ENCODE data around the gene RAB11FIP3. TPM values are rescaled to one million over a fixed set of nuclear protein-coding genes. Genes with fewer than 3 reads are reported as not detected.

Gene RAB11FIP3
- total and polyA plus RNA-seq, 8 donors = 6.7 to 102 (median 18.1) TPM

DNA sequence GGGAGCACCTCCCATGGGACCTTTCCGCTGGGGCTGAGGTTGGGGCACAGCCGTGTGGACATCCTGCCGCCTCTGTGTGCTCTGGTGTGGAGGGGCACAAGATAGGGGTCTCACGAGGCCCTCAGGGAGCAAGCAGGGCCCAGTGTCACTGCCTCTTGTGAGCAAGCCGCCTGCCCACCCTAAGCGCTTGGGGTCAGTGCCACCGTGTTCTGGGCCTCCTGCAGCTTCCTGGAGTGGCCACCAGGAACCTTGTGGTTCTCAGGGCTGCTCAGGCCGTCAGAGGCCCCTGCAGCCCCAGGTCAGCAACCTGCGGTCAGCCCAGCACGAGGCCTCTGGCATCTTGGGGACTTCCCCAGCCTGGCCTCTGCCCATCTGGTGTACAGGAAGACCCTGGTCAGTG lies 88.5 kb downstream of the RAB11FIP3 start:
- peaks cover 7 to 68% (median 50%) of the 10 kb centered on the region in 4 donors for H3K36me3 ChIP-seq
- intact Hi-C loops (cut with DNase I; ENCODE audit: low total_unique reads) = no loop called here
- no peak overlapping the region for H3K27ac ChIP-seq

DNA sequence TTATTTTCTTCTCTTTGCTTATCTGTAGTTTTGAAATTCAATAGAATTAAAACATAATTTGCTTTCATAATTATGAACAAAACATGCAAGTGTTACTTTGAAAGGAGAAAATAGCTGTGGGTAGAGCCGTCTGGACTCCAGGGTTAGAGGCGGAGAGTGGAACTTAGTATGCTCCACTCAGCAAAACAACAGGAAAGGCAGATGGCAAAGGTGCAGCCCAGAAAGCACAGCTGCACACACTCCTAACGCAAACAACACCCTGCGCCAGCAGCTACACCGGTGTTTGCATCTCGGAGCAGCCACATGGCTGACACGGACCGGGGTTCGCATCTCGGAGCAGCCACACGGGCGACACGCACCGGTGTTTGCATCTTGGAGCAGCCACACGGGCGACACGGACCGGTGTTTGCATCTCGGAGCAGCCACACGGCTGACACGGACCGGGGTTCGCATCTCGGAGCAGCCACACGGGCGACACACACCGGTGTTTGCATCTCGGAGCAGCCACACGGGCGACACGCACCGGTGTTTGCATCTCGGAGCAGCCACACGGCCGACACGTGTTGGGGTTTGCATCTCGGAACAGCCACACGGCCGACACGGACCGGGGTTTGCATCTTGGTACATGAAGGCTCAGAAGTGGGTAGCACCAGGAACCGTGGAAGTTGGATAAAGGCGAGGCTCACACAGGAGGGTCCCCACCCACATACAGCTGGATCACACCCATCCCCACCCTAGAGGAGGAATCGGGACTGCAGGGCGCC lies 89.9 kb downstream of the RAB11FIP3 start:
- intact Hi-C loops (cut with DNase I; ENCODE audit: low total_unique reads) = no loop called here
- peaks cover 19 to 71% (median 57%) of the 10 kb centered on the region in 4 donors for H3K36me3 ChIP-seq
- no peak overlapping the region for H3K27ac ChIP-seq
- H3K4me1 ChIP-seq = no peaks in the 10 kb centered on the region
- 89 to 93% (median 91%) methylated on average over 29 to 45 of the region's 45 CpGs for WGBS, 5 donors
- DNase-seq = no peak
- TF ChIP-seq EP300 (IDR thresholded peaks at IDR 0.05) = no peak
- TF ChIP-seq POLR2AphosphoS5 (IDR thresholded peaks at IDR 0.05) = no peak
- TF ChIP-seq POLR2A (IDR thresholded peaks at IDR 0.05) = no peak
- no peaks in the 10 kb centered on the region for H3K9me3 ChIP-seq
- no peak overlapping the region for H3K4me3 ChIP-seq
- no peaks in the 10 kb centered on the region for H3K27me3 ChIP-seq

More for the DNA sequence above, 88.5 kb downstream of the RAB11FIP3 start:
- TF ChIP-seq POLR2AphosphoS5 (IDR thresholded peaks at IDR 0.05) = no peak
- no peak for TF ChIP-seq POLR2A (IDR thresholded peaks at IDR 0.05)
- TF ChIP-seq EP300 (IDR thresholded peaks at IDR 0.05) = no peak
- TF ChIP-seq, protein P1, sequence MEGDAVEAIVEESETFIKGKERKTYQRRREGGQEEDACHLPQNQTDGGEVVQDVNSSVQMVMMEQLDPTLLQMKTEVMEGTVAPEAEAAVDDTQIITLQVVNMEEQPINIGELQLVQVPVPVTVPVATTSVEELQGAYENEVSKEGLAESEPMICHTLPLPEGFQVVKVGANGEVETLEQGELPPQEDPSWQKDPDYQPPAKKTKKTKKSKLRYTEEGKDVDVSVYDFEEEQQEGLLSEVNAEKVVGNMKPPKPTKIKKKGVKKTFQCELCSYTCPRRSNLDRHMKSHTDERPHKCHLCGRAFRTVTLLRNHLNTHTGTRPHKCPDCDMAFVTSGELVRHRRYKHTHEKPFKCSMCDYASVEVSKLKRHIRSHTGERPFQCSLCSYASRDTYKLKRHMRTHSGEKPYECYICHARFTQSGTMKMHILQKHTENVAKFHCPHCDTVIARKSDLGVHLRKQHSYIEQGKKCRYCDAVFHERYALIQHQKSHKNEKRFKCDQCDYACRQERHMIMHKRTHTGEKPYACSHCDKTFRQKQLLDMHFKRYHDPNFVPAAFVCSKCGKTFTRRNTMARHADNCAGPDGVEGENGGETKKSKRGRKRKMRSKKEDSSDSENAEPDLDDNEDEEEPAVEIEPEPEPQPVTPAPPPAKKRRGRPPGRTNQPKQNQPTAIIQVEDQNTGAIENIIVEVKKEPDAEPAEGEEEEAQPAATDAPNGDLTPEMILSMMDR (IDR thresholded peaks at IDR 0.05) = no peak
- no peak overlapping the region for H3K4me3 ChIP-seq
- H3K9me3 ChIP-seq = no peaks in the 10 kb centered on the region
- no peaks in the 10 kb centered on the region for H3K4me1 ChIP-seq
- no peak for DNase-seq
- 85 to 96% (median 90%) methylated on average over 8 to 10 of the region's 10 CpGs for WGBS, 5 donors
- H3K27me3 ChIP-seq = no peaks in the 10 kb centered on the region

DNA sequence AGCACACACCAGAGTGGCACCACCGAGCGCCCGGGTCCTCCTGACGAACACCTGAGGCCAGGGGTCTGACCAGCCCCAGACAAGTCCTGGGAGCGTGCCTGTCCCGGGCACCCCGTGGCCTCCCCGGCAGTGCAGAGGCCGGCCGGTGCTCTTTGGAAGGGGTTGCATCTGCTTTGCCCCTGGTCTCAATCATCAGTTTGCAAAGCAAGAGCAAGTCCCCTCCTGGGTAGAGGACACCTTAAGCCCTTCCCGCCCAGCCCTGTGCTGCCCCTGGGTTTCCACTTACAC lies 90.4 kb downstream of the RAB11FIP3 start:
- Histone ChIP-seq H3K9me3 (no peaks in the 10 kb centered on the region), H3K4me3 (no peak overlapping the region), H3K4me1 (no peaks in the 10 kb centered on the region), H3K27ac (no peak overlapping the region), H3K27me3 (no peaks in the 10 kb centered on the region), H3K36me3 (peaks cover 23 to 77% (median 58%) of the 10 kb centered on the region in 4 donors)
- WGBS, 5 donors = 94 to 100% (median 98%) methylated on average over 1 to 11 of the region's 11 CpGs
- intact Hi-C loops (cut with DNase I; ENCODE audit: low total_unique reads) = no loop called here
- no peak for DNase-seq
- no peak for TF ChIP-seq POLR2AphosphoS5 (IDR thresholded peaks at IDR 0.05)
- TF ChIP-seq EP300 (IDR thresholded peaks at IDR 0.05) = no peak
- TF ChIP-seq POLR2A (IDR thresholded peaks at IDR 0.05) = no peak
- TF ChIP-seq, protein P1 (IDR thresholded peaks at IDR 0.05) = no peak

DNA sequence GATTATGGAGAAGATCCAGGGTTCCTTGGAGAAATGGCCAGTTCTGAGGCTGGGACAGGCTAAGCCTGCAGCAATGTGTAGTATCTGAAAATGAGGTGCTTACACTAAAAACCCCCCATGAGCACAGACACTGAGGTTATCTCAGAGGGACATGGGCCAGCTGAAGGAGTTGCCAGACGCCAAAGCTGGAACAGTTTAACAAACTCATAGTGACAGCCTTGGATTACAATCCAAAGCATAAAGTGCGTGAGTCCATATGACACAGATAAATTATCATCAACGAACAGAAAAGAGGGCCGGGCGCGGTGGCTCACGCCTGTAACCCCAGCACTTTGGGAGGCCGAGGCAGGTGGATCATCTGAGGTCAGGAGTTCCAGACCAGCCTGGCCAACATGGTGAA lies 90.9 kb downstream of the RAB11FIP3 start:
- intact Hi-C loops (cut with DNase I; ENCODE audit: low total_unique reads) = no loop called here
- Histone ChIP-seq H3K4me3 (no peak overlapping the region), H3K27me3 (no peaks in the 10 kb centered on the region), H3K4me1 (peaks cover 0 to 2% (median 1%) of the 10 kb centered on the region in 4 donors), H3K27ac (no peak overlapping the region), H3K9me3 (no peaks in the 10 kb centered on the region), H3K36me3 (peaks cover 26 to 78% (median 62%) of the 10 kb centered on the region in 4 donors)
- 89 to 96% (median 95%) methylated on average over 8 of the region's 8 CpGs for WGBS, 5 donors
- no peak for DNase-seq
- TF ChIP-seq POLR2A (IDR thresholded peaks at IDR 0.05) = no peak
- TF ChIP-seq, protein P1 (IDR thresholded peaks at IDR 0.05) = no peak
- no peak for TF ChIP-seq POLR2AphosphoS5 (IDR thresholded peaks at IDR 0.05)
- TF ChIP-seq EP300 (IDR thresholded peaks at IDR 0.05) = no peak

DNA sequence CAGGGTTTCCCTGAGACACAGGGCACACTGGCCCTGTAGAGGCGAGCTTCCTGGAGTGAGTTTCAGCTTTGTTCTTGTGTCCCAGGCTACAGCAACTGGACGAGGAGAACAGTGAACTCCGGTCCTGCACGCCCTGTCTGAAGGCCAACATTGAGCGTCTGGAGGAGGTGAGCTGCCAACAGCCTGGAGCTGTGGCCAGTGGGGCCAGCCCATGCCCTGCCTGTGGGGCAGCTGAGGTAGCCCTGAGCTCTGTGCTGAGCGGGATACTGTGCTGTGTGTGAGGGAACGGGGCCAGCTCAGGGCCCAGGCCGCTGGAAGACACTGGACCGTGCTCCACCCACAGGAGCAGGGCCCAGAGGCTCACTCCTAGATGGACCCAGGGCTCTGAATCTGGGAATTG lies 93.4 kb downstream of the RAB11FIP3 start:
- WGBS, 5 donors = 81 to 88% (median 84%) methylated on average over 8 to 9 of the region's 9 CpGs
- H3K27me3 ChIP-seq = no peaks in the 10 kb centered on the region
- intact Hi-C loops (cut with DNase I; ENCODE audit: low total_unique reads) = no loop called here
- no peaks in the 10 kb centered on the region for H3K9me3 ChIP-seq
- H3K36me3 ChIP-seq = peaks cover 26 to 66% (median 59%) of the 10 kb centered on the region in 4 donors
- TF ChIP-seq, protein P1 (IDR thresholded peaks at IDR 0.05) = no peak
- no peak for TF ChIP-seq POLR2A (IDR thresholded peaks at IDR 0.05)
- no peak for TF ChIP-seq EP300 (IDR thresholded peaks at IDR 0.05)
- TF ChIP-seq POLR2AphosphoS5 (IDR thresholded peaks at IDR 0.05) = no peak
- no peak overlapping the region for H3K27ac ChIP-seq
- no peak overlapping the region for H3K4me3 ChIP-seq
- DNase-seq = no peak
- peaks cover 0 to 9% (median 7%) of the 10 kb centered on the region in 4 donors for H3K4me1 ChIP-seq

Measured in stomach (tissue), 9 donors.